Activated T-helper 9 cell treated with anti-CD3 and anti-CD28 coated beads, Interleukin-2, amount 50 U/mL, for 16 hours (primary cell): ENCODE data around the gene GLI3.

Source experiments
- DNase-seq: peaks from one replicate; pipeline ENCODE4 v3.0.0-alpha.2; 2020; ENCODE audit warnings: low read depth

The GLI3 gene

DNA sequence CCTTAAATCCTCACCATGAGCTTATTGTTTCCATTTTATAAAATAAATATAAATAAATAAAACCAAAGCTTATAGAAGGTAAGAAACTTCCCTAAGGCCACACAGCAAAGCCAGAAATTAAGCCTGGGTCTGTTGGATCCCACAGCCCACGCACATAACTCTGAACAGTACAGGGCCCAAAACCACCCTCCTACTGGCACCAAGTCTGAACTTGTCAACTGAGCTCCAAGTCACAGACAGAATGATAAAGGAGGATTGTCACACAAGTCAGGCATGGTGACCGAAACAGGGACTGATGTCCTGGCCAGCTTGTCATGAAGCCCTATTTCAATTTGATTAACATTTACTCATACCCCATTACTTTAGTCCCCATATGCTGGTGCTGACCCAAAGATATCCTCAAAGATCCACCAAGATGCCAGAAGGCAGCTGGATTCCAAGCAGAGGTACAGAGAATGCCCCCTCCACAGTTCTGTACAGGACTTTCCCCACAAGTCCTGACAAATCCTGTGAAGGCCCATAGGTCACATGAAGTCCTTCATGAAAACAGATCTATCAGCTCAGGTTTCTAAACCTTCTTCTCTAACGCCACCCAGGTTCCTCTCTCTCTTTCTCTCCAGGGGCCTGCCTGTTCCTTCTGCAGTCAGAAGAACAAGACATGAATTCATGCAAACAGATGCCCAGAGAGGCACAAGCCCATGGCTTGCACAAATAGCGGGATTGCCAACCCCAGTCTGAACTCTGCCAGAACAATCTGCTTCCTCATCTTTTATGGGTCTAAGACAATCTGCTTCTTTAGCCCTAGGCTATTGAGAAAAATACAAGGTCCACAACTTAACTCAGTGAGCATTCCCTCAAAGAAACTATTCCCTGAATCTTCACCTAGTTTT, 60.9 kb downstream of the GLI3 start:
- DNase-seq: no peak

DNA sequence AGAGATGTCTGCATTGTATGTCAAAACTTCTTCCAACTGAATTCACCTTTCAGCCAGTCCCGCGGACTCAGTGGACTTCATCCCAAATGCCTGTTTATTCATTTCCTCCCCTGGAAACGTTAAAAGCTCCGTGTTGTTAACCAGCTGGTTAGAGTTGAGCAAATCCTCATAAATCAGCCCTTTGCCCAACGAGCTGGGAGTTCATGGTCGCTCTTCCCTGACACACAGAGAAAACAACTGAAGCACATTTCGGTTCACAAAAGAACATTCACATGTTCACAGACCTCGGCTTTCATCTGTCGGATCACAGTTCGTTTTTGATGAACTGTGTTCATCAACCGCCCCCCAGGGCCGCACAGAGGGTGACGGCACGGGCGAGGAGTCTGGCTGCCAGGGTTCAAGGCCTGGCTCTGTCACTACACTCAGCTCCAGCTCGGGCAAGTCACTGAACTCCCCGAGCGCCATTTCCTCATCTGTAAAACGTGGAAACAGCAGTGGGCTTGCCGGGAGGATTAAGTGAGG, 62.6 kb downstream of the GLI3 start:
- no peak for DNase-seq

DNA sequence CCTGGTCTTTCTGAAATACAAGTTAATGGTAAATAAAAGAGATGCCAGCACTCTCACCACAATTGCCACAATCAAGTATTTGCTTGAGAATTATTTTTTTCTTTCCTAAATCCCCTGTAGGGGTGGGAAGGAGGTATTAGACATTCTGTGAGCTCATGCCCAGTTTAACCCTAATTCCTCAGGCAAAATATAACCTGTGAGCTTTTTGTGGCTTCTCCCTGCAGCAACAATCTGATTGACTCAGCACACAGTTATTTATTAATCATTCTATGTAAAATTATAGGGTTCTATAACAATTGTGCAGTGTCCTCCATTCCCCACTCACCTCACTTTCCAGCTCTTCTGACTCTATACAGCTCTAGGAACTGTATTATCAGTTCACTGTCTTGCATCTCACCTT, 66.3 kb downstream of the GLI3 start:
- no peak for DNase-seq

DNA sequence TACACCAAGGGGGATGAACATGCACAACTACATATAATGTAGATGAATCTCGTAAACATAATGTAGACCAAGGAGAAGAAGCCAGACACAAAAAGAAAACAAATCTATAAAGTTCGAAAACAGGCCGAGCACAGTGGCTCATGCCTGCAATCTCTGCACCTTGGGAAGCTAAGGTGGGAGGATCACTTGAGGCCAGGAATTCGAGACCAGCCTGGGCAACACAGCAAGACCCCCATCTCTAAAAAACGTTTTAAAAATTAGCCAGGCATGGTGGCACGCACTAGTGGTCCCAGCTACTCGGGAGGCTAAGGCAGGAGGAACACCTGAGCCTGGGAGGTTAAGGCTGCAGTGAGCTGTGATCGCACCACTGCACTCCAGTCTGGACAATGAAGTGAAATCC, 68.5 kb downstream of the GLI3 start:
- DNase-seq: no peak

DNA sequence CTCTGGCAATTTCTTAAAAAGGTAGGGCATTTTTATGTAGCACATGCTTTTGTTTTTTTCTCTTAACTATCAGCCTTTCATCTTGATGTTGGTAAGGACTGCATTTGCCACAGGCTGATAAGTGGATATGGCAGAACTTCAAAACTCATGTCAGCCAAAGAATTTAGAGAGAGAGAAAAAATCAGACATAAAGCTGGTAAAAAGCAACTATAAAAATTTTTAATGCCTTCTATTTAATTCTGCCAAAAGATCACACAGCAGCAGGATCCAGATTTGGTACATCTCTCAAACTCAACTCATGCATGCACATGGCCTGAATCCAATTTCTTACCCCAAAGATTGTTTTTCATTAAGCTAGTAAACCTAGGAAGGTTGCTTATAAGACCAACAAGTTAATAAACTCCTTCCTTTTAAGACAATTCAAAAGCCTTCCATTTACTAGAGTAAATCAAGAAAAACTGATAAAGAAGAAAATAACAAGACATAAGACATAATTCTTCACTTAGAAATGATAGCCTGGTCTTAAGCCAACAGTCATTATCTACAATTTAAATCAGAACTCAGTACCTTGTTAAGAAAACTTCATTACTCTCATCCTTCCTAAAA, 69.3 kb downstream of the GLI3 start:
- DNase-seq: no peak

DNA sequence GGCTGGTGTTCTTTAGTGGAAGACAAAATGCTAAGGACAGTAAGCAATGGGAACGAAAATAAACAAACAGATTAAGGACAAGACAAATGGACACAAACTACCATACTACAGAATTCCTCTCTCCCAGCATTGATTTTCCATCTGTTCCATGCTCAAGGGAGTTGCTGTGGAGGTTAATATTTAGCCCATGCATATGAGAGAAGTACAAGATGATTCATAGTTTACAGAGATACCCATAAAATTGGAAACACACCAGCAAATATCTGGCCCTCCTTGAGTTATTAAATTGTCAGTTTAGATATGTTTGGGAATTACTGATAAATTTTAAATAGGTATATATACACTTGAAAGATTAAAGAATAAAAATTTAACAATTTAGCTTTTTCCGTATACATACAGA, 69.8 kb downstream of the GLI3 start:
- no peak for DNase-seq

DNA sequence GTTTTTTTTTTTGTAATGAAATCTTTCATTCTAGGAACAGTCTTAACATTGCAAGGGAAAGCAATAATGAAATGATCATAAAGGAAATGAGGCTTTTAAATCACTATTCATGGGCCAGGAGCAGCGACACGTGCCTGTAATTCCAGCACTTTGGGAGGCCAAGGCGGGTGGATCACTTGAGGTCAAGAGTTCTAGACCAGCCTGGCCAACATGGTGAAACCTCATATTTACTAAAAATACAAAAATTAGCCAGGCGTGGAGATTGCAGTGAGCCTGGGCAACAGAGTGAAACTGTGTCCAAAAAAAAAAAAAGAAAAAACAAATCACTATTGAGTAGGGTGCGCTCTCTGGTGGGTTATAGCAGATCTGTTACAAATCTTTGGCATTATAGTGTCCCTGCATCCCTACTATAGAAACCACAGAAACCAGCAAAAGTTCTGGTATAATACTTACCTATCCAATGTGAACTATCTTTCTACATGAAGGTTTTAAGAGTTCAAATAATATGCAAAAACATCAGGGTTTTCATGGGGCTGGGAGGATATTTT, 72.1 kb downstream of the GLI3 start:
- DNase-seq: no peak

DNA sequence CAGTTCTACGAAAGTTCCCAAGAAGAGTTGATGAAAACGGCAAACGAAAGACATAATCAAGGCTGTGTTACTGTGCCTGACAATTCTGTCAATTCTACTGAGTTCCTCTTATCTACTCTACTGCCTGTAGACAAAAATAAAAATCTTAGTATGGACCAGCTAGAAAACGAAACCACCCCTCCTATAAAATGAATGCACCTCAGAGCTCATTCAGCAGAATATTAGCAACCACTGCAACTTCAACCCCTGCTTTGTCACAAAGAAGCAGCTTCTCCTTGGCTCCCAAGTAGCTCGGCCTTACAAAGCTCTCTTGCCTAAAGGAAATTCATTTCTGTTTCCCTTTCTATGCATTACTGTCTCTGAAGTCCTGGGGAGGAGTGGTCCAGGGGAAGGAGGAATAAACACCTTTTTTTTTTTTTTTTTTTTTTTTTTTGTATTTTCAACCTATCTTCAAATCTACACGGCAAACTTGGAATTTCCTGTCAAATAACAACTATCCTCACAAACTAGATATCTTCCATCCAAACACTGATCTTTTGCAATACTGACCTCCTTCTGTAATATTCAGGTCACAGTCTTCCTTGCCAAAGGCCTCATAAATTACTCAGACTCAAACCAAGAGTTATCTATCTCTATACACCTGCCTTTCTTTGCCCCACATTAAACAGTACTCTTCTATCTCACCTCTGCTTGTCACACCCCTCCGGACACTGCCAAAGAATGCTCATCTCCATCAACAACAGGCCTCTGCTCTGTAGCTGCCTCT, 74.3 kb downstream of the GLI3 start:
- no peak for DNase-seq

DNA sequence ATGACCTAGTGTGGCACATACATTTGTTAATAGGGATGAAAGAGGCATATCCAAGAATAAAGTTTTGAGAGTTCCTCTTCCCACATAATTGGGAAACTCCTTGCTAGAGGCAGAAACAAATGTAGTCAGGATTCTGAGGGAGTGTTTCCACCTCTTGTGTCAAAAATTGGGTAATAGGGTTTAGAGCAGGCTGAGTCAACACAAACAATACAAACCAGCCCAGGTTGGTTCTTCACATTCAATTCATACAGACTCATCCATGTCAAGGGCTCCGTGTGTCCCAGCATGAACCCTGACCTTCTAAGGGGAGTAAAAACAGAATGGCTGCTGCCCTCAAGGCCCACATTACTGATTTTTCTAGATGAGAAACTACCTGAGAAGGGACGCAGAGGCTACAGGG, 75.3 kb downstream of the GLI3 start:
- no peak for DNase-seq

DNA sequence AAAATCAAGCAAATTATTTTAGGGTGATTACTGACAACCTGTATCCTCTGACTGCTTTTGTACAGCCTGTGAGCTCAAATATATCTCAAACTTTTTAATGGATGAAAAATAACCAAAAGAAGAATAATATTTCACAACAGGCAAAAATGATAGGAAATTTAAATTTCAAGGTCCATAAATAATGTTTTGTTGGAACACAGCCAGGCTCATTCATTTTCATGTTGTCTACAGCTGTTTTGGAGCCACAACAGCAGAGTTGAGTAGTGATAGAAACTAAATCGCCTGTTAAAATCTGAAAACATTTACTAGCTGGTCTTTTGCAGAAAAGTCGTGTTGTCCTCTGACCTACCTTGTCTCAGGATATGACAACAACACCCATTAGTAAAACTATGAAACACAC, 75.9 kb downstream of the GLI3 start:
- DNase-seq: no peak

DNA sequence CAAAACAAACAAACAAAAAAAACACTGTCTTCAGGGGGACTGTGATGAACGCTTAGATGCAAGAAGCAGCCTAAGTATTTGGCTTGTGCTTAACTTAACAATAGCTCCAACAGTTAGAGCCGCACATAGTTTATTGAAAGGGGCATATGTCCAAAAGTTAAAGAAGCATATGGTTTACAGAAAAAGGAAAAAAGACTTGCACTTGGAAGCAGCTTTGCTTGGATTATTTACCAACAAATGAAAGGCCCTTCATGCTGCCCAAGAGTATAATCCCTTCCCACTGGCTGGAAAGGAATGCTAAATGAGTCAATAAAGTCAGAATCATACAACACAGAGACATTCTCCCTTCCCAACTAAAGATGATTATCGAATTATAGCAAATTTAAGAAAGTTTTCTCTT, 77.9 kb downstream of the GLI3 start:
- no peak for DNase-seq

DNA sequence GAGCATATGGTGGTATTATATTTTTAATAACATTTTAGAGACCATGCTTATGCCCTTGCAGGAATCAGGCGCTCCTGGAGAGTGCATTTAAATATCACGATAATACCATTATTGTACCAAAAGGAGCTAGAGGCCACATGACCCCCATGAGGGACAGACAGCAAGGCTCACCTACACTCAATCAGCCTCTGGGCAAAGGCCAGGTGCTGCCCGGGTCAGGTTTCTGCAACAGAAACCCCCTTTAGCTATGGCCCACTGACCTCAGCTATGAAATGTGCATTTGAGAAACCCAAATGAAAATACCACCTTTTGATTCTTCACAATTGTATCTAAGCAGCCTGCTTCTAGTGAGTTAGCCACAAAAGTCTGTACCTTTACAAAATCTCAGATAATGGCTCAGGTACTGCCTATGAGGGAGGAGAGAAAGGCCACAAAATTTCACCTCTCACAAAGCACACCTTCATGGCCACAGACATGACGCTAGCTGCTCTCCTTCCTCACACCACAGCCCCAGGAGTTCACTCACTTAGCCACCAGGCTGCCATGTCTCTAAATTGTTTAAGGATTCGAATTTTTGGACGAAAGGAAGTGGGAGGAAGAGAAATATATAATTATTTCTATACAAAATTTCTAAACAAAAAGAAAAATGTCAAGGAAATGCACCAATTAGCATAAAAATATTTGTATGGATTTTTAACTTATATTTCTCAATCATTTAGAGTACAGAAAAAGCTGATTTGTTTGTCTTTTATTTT, 79.9 kb downstream of the GLI3 start:
- DNase-seq: no peak

DNA sequence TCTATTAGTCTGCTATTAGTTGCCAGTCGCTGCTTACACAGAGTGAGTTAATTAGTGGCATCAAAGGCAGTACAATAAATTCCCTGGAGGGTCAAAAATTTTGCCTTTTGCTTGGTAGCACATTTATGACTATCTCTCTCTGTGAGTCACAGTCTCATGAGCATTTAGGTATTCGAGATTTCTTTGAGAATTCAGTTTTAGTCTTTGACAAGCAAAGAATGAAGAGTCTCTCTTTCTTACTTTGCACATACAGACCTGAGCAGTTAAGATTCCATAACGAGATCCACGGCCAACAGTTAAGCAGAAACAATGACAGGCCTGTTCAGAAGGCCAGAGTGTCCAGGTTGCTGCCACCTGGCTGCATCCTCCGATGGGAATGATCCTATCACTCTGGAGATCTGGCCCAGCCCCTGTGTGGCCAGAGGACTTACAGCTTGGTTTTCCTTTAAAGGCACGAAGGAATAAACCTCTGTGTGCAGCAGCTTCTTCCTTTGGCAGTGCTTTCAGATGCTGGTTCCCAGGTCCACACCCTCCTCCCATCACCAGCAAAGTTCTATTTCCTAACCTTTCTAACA, 80.6 kb downstream of the GLI3 start:
- no peak for DNase-seq

DNA sequence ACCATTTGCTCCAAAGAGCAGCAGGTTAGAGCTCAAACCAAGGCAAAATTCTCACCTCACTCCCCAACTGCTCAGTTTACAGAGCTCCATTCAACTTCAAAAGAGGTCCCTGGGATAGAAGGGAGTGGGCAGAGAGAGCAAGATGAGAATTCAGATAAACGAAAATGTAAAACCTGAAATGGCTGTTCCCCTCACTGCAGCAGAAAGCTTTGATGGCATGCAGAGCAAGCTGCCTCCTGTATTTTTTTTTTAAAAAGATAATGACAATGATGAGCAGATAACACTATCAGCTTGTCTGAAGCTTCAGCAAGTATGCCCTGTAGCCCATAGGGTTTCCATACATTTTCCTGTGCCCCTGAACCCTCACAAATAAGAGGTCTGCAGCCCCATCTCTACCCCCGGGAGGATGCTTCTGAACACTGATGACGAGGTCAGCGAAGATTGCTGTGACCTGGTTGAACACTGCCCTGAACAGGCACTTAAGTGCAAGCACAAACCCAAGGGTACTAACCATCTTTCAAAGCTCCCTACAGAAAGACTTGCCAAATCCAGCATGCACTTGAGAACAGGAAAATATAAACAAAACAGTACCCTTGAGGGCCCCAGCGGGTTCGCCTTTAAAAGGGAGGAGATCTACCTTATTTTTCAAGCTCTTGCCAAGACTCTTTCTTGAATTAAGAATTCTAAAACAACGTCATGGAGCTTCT, 81.3 kb downstream of the GLI3 start:
- DNase-seq: no peak

DNA sequence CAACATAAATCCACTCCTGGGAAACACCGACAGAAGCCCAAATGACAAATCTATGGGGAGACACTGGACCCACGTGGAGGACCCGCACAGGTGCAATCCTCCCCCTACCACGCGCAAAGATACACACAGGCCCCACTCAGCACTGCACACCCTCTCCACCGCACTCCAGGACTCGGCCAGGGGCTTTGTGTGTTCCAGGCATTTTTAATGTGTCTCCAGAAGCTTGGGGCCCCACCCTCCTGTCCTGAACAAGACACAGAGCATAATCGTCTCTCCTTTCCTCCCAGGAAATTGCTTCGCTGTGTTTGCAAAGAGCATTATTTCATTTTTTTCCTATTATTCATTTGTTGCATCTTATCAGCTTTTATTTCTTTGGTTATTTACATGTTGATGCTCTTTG, 82.8 kb downstream of the GLI3 start:
- no peak for DNase-seq

DNA sequence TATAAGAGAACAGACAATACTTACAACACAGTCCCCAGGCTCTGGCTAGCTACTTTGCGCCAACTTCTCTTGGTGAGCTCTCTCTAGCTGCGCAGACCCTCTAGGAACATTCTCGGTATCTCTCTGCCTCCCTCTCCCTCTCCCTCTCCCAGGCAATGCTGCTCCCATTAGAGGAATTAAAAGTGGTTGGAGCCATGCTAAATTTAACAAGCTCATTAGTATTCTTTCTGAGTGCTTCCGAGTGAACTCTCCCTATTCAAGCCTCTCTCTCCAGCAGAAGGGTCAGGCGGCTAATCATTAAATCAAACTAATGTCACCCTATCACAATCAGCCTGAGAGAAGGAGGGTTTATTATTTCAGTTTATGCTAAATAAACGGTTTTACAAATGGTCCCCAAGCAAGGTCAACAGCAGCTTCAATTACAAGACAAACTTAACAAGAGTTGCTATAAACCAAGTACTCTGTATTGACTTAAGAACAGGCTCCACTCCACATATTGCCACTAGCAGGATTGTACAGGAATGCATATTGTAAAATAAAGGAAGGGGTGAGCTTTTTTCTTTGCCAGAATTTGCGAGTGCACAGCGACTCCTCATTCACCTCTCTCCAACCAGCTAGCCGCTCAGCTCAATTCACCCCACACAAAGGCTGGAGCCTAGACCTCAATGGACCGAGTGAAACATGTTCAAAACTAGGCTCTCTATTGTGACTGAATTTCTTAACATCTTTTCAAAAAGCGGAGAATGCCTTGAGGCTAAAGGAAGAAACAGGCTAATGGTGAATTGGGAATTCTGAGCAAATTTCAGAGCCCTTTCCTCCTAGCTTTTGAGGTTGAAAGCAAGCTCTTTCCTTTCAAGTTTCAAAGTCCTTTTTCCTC, 84.4 kb downstream of the GLI3 start:
- no peak for DNase-seq

DNA sequence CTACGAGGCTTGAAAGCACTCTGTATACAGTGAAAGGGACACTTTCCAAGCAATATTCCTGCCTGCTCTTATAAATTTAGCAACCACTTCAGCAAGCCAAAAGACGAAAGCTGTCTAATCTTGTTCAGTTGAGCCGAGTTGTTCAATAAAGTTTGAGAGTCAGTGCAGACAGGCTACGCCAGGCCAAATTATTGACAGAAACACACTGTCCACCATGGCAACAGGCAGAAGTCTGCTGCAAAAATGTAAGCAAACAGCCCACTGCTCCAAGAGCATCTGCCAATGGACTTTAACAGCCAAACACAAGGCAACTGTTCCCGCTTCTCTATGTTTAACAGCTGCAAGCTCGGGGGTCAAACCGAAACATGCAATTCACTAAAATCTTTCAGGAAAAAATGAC, 85.7 kb downstream of the GLI3 start:
- no peak for DNase-seq

DNA sequence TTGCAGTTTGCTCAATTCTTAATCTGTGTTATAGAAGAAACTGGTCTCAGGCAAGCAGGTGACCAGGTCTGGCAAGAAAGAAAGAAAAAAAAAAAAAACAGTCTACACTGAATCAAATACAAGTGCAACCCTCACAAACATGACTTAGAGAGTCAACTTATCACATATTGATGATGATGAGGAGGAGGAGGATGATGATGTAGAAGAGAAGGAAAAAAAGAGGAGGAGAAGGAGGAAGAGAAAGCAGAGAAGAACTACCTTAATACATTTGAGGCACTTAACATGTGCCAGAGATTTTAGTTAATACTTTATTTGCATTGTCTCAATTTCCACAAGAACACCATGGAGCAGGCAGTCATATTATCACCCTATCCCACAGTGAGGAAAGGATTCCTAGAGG, 91.5 kb downstream of the GLI3 start:
- DNase-seq: no peak

DNA sequence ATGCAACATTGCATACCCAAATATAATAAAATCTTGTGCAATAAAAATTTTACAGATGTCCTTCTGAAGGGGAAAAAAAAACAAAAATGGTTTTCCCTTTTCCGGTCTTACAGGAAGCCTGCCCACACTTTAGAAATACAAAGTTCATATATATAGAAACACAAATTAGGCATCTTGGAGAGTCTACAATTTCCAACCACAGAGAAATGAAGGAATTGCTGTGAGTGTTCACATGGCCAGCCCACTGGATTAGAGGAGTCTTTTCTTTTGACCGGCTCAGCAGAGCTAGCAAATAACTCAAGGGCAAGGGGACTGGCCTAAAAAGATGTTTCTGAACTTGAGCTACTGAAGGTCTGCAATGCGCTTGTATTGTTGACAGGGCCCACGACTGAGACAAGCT, 92.4 kb downstream of the GLI3 start:
- no peak for DNase-seq
